A673 (cell line): ENCODE results near the gene EMP2.

Experiments used
- CTCF ChIP-seq: fragments of 300-800, 200-600 bp; sonication (generic); conservative IDR thresholded peaks from 2 replicates; pipeline ENCODE4 v1.5.1; 2017; ENCODE audit warnings: low read depth, mild to moderate bottlenecking, antibody characterized with exemption, low read length, moderate library complexity, mixed read lengths
- EZH2 ChIP-seq: fragments of 200-600 bp; sonication (generic); IDR thresholded peaks from 2 replicates; pipeline ENCODE4 v1.6.1; 2017; ENCODE audit warnings: borderline replicate concordance, low read depth, mild to moderate bottlenecking, mixed read lengths, antibody characterized with exemption, low read length; ENCODE audit not compliant: poor library complexity, severe bottlenecking

GRCh38 chr16:10528635-10529034, 51.8 kb downstream of the EMP2 start:
- no peak for TF ChIP-seq CTCF
- TF ChIP-seq EZH2: no peak
